Upper lobe of left lung (tissue), 6 donors: Measurements from ENCODE around the gene NR3C1. TPM values are rescaled to one million over a fixed set of nuclear protein-coding genes. Genes with fewer than 3 reads are reported as not detected.

ENCODE experiments used
- ATAC-seq, 2 donors: fragments of 200-7000 bp; cut with Tn5 transposase; one replicate each; pipeline ENCODE4 v1.9.1; 2022; ENCODE audit warnings: mild to moderate bottlenecking in 2 of 2, moderate library complexity in 2 of 2; ENCODE audit not compliant: low FRiP score in 2 of 2
- DNase-seq, 2 donors: peaks; one replicate each; pipeline ENCODE4 v3.0.0-alpha.2; 2019 to 2020
- H3K27ac ChIP-seq, 4 donors: fragments of 200-600 bp; sonication (generic); one replicate each; pipeline ENCODE4 v1.5.1; 2016 to 2019
- H3K27me3 ChIP-seq, 4 donors: fragments of 200-600 bp; sonication (generic); one replicate each; pipeline ENCODE4 v1.5.1; 2017 to 2019
- H3K36me3 ChIP-seq, 4 donors: fragments of 200-600 bp; sonication (generic); one replicate each; pipeline ENCODE4 v1.5.1; 2016 to 2019
- H3K4me1 ChIP-seq, 4 donors: fragments of 200-600 bp; sonication (generic); one replicate each; pipeline ENCODE4 v1.5.1; 2018 to 2019
- H3K4me3 ChIP-seq, 4 donors: fragments of 200-600 bp; sonication (generic); one replicate each; pipeline ENCODE4 v1.5.1; 2017 to 2019; ENCODE audit warnings: mild to moderate bottlenecking in 2 of 4, moderate library complexity in 1 of 4
- H3K9me3 ChIP-seq, 4 donors: fragments of 200-600 bp; sonication (generic); one replicate each; pipeline ENCODE4 v1.5.1; 2018 to 2019
- CTCF ChIP-seq, 6 experiments: fragments of 450-650 bp in 4 of 6; fragments of 200-600 bp in 2 of 6; sonication (generic) in 2 of 6; IDR thresholded peaks; one replicate each; pipeline ENCODE4 v1.5.1; 2016 to 2019; ENCODE audit warnings: antibody characterized with exemption in 6 of 6
- EP300 ChIP-seq, 4 donors: sonication (generic); formaldehyde crosslinking; IDR thresholded peaks; one replicate each; pipeline ENCODE4 v1.5.1; 2017; ENCODE audit warnings: antibody characterized with exemption in 4 of 4, control low read depth in 2 of 4
- POLR2A ChIP-seq, 4 donors: fragments of 450-650 bp; IDR thresholded peaks; one replicate each; pipeline ENCODE4 v1.5.1; 2016 to 2017; ENCODE audit warnings: antibody characterized with exemption in 4 of 4, mild to moderate bottlenecking in 2 of 4
- POLR2AphosphoS5 ChIP-seq, 2 donors: sonication (generic); formaldehyde crosslinking; IDR thresholded peaks; one replicate each; pipeline ENCODE4 v1.5.1; 2017; ENCODE audit warnings: antibody characterized with exemption in 2 of 2
- WGBS, 2 donors: methylation state at CpG; one replicate each; pipeline ENCODE4 v1.1.5; 2017 to 2018; 5-methylcytosine and 5-hydroxymethylcytosine counted together
- total RNA-seq, 6 donors: library from RNA; depleted of rRNA in 4 of 6; stranded (reverse); fragments of >200 nt in 4 of 6; gene quantifications; one replicate each; pipeline versions ENCODE4 v1.1.0 to v1.2.1, GENCODE V29; 2016 to 2021
- donor health status: DM: no; HTN: no; CAD: no; lungs with moderate emphysema.
- donor health status: DM: no; HTN: yes; CAD: no; lungs with severe emphysema.

The NR3C1 gene
- total RNA-seq, 6 donors from 2014 or later = 44.5 to 101 (median 72.7) TPM

- Histone ChIP-seq H3K9me3 (no peaks in the 10 kb centered on the region), H3K27ac (no peak overlapping the region), H3K4me3 (no peak overlapping the region), H3K36me3 (no peaks in the 10 kb centered on the region), H3K4me1 (peaks cover 0 to 4% (median 1%) of the 10 kb centered on the region in 4 donors), H3K27me3 (no peaks in the 10 kb centered on the region)
- DNase-seq = no peak
- ATAC-seq = no peak
- WGBS, 2 donors = 92 to 95% methylated on average over 6 of the region's 6 CpGs
- TF ChIP-seq POLR2A (IDR thresholded peaks at IDR 0.05) (no peak), POLR2AphosphoS5 (IDR thresholded peaks at IDR 0.05) (no peak), EP300 (IDR thresholded peaks at IDR 0.05) (no peak), CTCF (IDR thresholded peaks at IDR 0.05) (no peak)
These were observed 160.4 kb downstream of the NR3C1 start for GRCh38 chr5:143243103-143243502.

- DNase-seq = no peak
- H3K27ac ChIP-seq = no peak overlapping the region
- ATAC-seq = no peak
- no peak overlapping the region for H3K4me3 ChIP-seq
- H3K9me3 ChIP-seq = no peaks in the 10 kb centered on the region
- H3K27me3 ChIP-seq = no peaks in the 10 kb centered on the region
- 68 to 86% methylated on average over 1 of the region's 1 CpG for WGBS, 2 donors
- peaks cover 0 to 4% (median 1%) of the 10 kb centered on the region in 4 donors for H3K4me1 ChIP-seq
- H3K36me3 ChIP-seq = no peaks in the 10 kb centered on the region
- no peak for TF ChIP-seq CTCF (IDR thresholded peaks at IDR 0.05)
- no peak for TF ChIP-seq EP300 (IDR thresholded peaks at IDR 0.05)
- no peak for TF ChIP-seq POLR2AphosphoS5 (IDR thresholded peaks at IDR 0.05)
- no peak for TF ChIP-seq POLR2A (IDR thresholded peaks at IDR 0.05)
These were observed 161.6 kb downstream of the NR3C1 start for GRCh38 chr5:143241892-143242291.

DNA sequence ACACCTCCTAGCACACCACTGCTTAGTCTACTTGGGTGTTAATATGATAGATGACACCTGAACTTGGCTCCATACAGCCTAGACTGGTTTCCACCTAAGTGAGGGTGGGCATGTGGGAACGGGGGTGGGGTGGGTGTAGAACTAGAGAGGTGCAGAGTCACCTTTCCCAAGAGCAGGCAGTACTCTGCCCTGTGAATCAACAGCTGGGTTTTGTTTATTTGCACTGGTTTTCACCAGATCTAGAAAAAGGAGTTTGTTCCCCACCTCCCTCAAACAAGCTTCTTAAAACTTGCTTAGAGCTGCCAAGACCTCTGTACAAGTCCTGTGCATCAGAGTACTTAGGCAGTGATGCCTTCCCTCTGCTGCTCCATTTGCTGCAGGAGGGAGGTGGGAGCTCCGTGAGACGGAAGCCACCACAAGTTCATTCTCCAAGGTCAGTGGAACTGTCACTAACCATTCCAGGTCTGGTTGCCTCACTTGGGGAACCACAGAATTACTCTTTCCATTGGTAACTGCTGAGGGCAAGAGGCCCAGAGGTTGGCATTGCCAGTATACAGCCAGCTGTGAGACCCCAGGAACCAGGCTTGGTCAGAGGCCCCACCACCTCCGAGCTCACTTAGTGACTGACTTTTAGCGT is 163.5 kb downstream of the NR3C1 start:
- Histone ChIP-seq H3K27ac (no peak overlapping the region), H3K4me3 (no peak overlapping the region), H3K36me3 (no peaks in the 10 kb centered on the region), H3K9me3 (no peaks in the 10 kb centered on the region), H3K27me3 (no peaks in the 10 kb centered on the region), H3K4me1 (peaks cover 0 to 4% (median 1%) of the 10 kb centered on the region in 4 donors)
- 85 to 95% methylated on average over 4 to 5 of the region's 5 CpGs for WGBS, 2 donors
- ATAC-seq (no peak), DNase-seq (no peak)
- TF ChIP-seq CTCF (IDR thresholded peaks at IDR 0.05) = no peak
- TF ChIP-seq POLR2AphosphoS5 (IDR thresholded peaks at IDR 0.05) = no peak
- no peak for TF ChIP-seq POLR2A (IDR thresholded peaks at IDR 0.05)
- TF ChIP-seq EP300 (IDR thresholded peaks at IDR 0.05) = no peak

DNA sequence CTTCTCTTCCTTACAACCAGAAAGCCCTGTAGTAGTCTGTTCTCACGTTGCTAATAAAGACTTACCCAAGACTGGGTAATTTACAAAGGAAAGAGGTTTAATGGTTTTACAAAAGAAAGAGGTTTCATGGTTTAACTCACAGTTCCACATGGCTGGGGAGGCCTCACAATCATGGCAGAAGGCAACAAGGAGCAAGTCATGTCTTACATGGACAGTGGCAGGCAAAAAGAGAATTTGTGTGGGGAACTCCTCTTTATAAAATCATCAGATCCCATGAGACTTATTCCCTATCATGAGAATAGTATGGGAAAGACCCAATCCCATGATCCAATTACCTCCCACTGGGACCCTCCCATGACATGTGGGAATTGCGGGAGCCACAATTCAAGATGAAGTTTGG is 164.9 kb downstream of the NR3C1 start:
- 96 to 100% methylated on average over 2 of the region's 2 CpGs for WGBS, 2 donors
- Histone ChIP-seq H3K27me3 (no peaks in the 10 kb centered on the region), H3K4me3 (no peak overlapping the region), H3K4me1 (peaks cover 0 to 8% (median under 1%) of the 10 kb centered on the region in 4 donors), H3K9me3 (no peaks in the 10 kb centered on the region), H3K27ac (no peak overlapping the region), H3K36me3 (no peaks in the 10 kb centered on the region)
- no peak for TF ChIP-seq POLR2A (IDR thresholded peaks at IDR 0.05)
- TF ChIP-seq POLR2AphosphoS5 (IDR thresholded peaks at IDR 0.05) = no peak
- no peak for TF ChIP-seq CTCF (IDR thresholded peaks at IDR 0.05)
- TF ChIP-seq EP300 (IDR thresholded peaks at IDR 0.05) = no peak
- no peak for ATAC-seq
- no peak for DNase-seq

DNA sequence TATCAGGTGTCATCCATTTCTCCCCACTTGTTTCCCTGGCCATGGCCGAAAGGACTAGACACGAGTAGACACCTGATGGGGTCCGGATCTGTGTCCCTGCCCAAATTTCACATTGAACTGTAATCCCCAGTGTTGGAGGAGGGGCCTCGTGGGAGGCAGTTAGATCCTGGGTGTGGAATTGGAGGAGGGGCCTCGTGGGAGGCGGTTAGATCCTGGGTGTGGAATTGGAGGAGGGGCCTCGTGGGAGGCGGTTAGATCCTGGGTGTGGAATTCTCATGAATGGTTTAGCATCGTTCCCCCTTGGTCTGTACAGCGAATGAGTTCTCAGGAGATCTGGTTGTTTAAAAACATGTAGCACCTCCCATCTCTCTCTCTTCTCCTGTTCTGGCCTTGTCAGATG is 165.8 kb downstream of the NR3C1 start:
- 95 to 96% methylated on average over 10 of the region's 10 CpGs for WGBS, 2 donors
- ATAC-seq = no peak
- H3K4me3 ChIP-seq = no peak overlapping the region

More for the DNA sequence above, 165.8 kb downstream of the NR3C1 start:
- Histone ChIP-seq H3K9me3 (no peaks in the 10 kb centered on the region), H3K36me3 (no peaks in the 10 kb centered on the region), H3K4me1 (peaks cover 0 to 4% (median 0%) of the 10 kb centered on the region in 4 donors), H3K27me3 (no peaks in the 10 kb centered on the region), H3K27ac (no peak overlapping the region)
- TF ChIP-seq POLR2A (IDR thresholded peaks at IDR 0.05) (no peak), CTCF (IDR thresholded peaks at IDR 0.05) (no peak), POLR2AphosphoS5 (IDR thresholded peaks at IDR 0.05) (no peak), EP300 (IDR thresholded peaks at IDR 0.05) (no peak)
- no peak for DNase-seq
